HG03460 (cell line): ENCODE data around the gene ASB10.

Source experiments
- ATAC-seq: cut with Tn5 transposase; IDR thresholded peaks from one replicate; pipeline ENCODE4 v1.9.1; 2021; ENCODE audit not compliant: unreplicated experiment

The ASB10 gene

GRCh38 chr7:151167197-151167961 is 19.7 kb downstream of the ASB10 start, which contains the start of gene GBX1:
GBX1 (minus strand) TSS chr7:151167694; CDS start chr7:151167548, 146 bp downstream.
- ATAC-seq = no peak

GRCh38 chr7:151166629-151167196 is 20.3 kb downstream of the ASB10 start:
- no peak for ATAC-seq

- ATAC-seq = no peak
Observed at GRCh38 chr7:151161757-151162156, 25.3 kb downstream of the ASB10 start.

GRCh38 chr7:151157645-151158329 is 29.3 kb downstream of the ASB10 start:
- no peak for ATAC-seq

GRCh38 chr7:151152643-151153513 is 34.2 kb downstream of the ASB10 start:
- no peak for ATAC-seq

GRCh38 chr7:151150388-151150787 is 36.7 kb downstream of the ASB10 start:
- ATAC-seq = no peak

GRCh38 chr7:151148319-151149259 is 38.5 kb downstream of the ASB10 start:
- ATAC-seq = no peak

- ATAC-seq = no peak
Observed at GRCh38 chr7:151146761-151147160, 40.3 kb downstream of the ASB10 start.

- no peak for ATAC-seq
Observed at GRCh38 chr7:151144387-151144786, 42.7 kb downstream of the ASB10 start.

- no peak for ATAC-seq
Observed at GRCh38 chr7:151143261-151144015, 43.6 kb downstream of the ASB10 start.

GRCh38 chr7:151142686-151143040 is 44.4 kb downstream of the ASB10 start:
- ATAC-seq = no peak

GRCh38 chr7:151141855-151142685 is 45.0 kb downstream of the ASB10 start:
- ATAC-seq = no peak

GRCh38 chr7:151141311-151141854 is 45.7 kb downstream of the ASB10 start:
- no peak for ATAC-seq

GRCh38 chr7:151140826-151141225 is 46.2 kb downstream of the ASB10 start:
- ATAC-seq = no peak

GRCh38 chr7:151139791-151140190 is 47.3 kb downstream of the ASB10 start:
- no peak for ATAC-seq

GRCh38 chr7:151139071-151139790 is 47.8 kb downstream of the ASB10 start:
- no peak for ATAC-seq

GRCh38 chr7:151138153-151138851 is 48.7 kb downstream of the ASB10 start:
- ATAC-seq = no peak
